WTC11 (cell line): ENCODE measurements around the gene PPP1R36. TPM values are rescaled to one million over a fixed set of nuclear protein-coding genes. Genes with fewer than 3 reads are reported as not detected.

Experiments
- ATAC-seq: fragments of 200-7000 bp; cut with Tn5 transposase; 2 replicates; pipeline ENCODE4 v1.10.0; 2021; ENCODE audit warnings: mild to moderate bottlenecking, moderate library complexity
- CTCF ChIA-PET: fragments of 300-600 bp; sonication (Branson Sonifier 250); formaldehyde crosslinking; loops from one replicate; lab custom pipeline; 2021; ENCODE audit warnings: antibody characterized with exemption; lab: Charles Lee
- POLR2A ChIA-PET: fragments of 350-600 bp; sonication (Branson Sonifier 250); formaldehyde crosslinking; loops from one replicate; lab custom pipeline; 2021; ENCODE audit warnings: antibody characterized with exemption; lab: Charles Lee
- DNase-seq: peaks from one replicate; pipeline ENCODE4 v3.0.0; 2021; ENCODE audit warnings: low spot score
- H3K27ac Mint-ChIP-seq: 2 replicates; pipeline ENCODE4 v1.8.0; 2021; ENCODE audit warnings: mixed read lengths
- H3K27me3 Mint-ChIP-seq: 2 replicates; pipeline ENCODE4 v1.8.0; 2021; ENCODE audit warnings: low read depth, mild to moderate bottlenecking, moderate library complexity, mixed read lengths
- H3K36me3 Mint-ChIP-seq: 2 replicates; pipeline ENCODE4 v1.8.0; 2021; ENCODE audit warnings: mixed read lengths
- H3K4me1 Mint-ChIP-seq: 2 replicates; pipeline ENCODE4 v1.8.0; 2022; ENCODE audit warnings: mixed read lengths
- H3K4me3 Mint-ChIP-seq: 2 replicates; pipeline ENCODE4 v1.8.0; 2021; ENCODE audit warnings: mild to moderate bottlenecking, moderate library complexity, mixed read lengths
- H3K9me3 Mint-ChIP-seq: 2 replicates; pipeline ENCODE4 v1.8.0; 2021; ENCODE audit warnings: mixed read lengths
- AR ChIP-seq: fragments of 250-450 bp; sonication (Bioruptor Pico); IDR thresholded peaks from 2 replicates; pipeline ENCODE4 v1.9.0; 2021; ENCODE audit warnings: mild to moderate bottlenecking
- ARID4B ChIP-seq: sonication (generic); formaldehyde crosslinking; IDR thresholded peaks from 2 replicates; pipeline ENCODE4 v1.8.0; 2023; ENCODE audit warnings: missing genetic modification reagents, mild to moderate bottlenecking, borderline replicate concordance
- FOXK1 ChIP-seq: sonication (generic); formaldehyde crosslinking; IDR thresholded peaks from 2 replicates; pipeline ENCODE4 v1.8.0; 2022; ENCODE audit warnings: mild to moderate bottlenecking, moderate library complexity, missing genetic modification reagents
- HMGA2 ChIP-seq: fragments of 250-450 bp; sonication (Bioruptor Pico); IDR thresholded peaks from 2 replicates; pipeline ENCODE4 v1.4.0; 2021; ENCODE audit warnings: mild to moderate bottlenecking, moderate library complexity
- HMGXB4 ChIP-seq: sonication (generic); formaldehyde crosslinking; IDR thresholded peaks from 2 replicates; pipeline ENCODE4 v1.8.1; 2023; ENCODE audit warnings: mild to moderate bottlenecking, moderate library complexity, missing genetic modification reagents
- IRF1 ChIP-seq: sonication (generic); formaldehyde crosslinking; IDR thresholded peaks from 2 replicates; pipeline ENCODE4 v1.8.0; 2023; ENCODE audit warnings: missing genetic modification reagents
- MAX ChIP-seq: sonication (generic); formaldehyde crosslinking; IDR thresholded peaks from 2 replicates; pipeline ENCODE4 v1.8.0; 2022; ENCODE audit warnings: mild to moderate bottlenecking, missing genetic modification reagents
- MLX ChIP-seq: sonication (generic); formaldehyde crosslinking; IDR thresholded peaks from 2 replicates; pipeline ENCODE4 v1.8.1; 2023; ENCODE audit warnings: mild to moderate bottlenecking, missing genetic modification reagents, moderate library complexity
- MYBL2 ChIP-seq: sonication (generic); formaldehyde crosslinking; IDR thresholded peaks from 2 replicates; pipeline ENCODE4 v1.8.1; 2023; ENCODE audit warnings: mild to moderate bottlenecking, moderate library complexity, missing genetic modification reagents
- RORB ChIP-seq: fragments of 250-450 bp; sonication (Bioruptor Pico); IDR thresholded peaks from 2 replicates; pipeline ENCODE4 v1.9.0; 2021; ENCODE audit warnings: mild to moderate bottlenecking
- SMAD4 ChIP-seq: sonication (generic); formaldehyde crosslinking; IDR thresholded peaks from 2 replicates; pipeline ENCODE4 v1.8.0; 2022; ENCODE audit warnings: mild to moderate bottlenecking, missing genetic modification reagents
- TEAD1 ChIP-seq: sonication (generic); formaldehyde crosslinking; IDR thresholded peaks from 2 replicates; pipeline ENCODE4 v1.8.0; 2022; ENCODE audit warnings: mild to moderate bottlenecking, missing genetic modification reagents
- USF1 ChIP-seq: sonication (generic); formaldehyde crosslinking; IDR thresholded peaks from 2 replicates; pipeline ENCODE4 v1.8.0; 2022; ENCODE audit warnings: mild to moderate bottlenecking, missing genetic modification reagents
- ZNF396 ChIP-seq: fragments of 250-450 bp; sonication (Bioruptor Pico); IDR thresholded peaks from 2 replicates; pipeline ENCODE4 v1.8.0; 2021; ENCODE audit warnings: mild to moderate bottlenecking, moderate library complexity, borderline replicate concordance
- ZNF512 ChIP-seq: sonication (generic); formaldehyde crosslinking; IDR thresholded peaks from 2 replicates; pipeline ENCODE4 v1.8.1; 2022; ENCODE audit warnings: missing genetic modification reagents, borderline replicate concordance
- ZNF671 ChIP-seq: fragments of 250-450 bp; sonication (Bioruptor Pico); IDR thresholded peaks from 2 replicates; pipeline ENCODE4 v1.8.0; 2021; ENCODE audit warnings: mild to moderate bottlenecking
- ZSCAN18 ChIP-seq: fragments of 250-450 bp; sonication (Bioruptor Pico); IDR thresholded peaks from 2 replicates; pipeline ENCODE4 v2.1.2; 2022; ENCODE audit warnings: mild to moderate bottlenecking, moderate library complexity
- total RNA-seq: library from RNA; stranded (reverse); gene quantifications from 3 replicates; pipeline ENCODE4 v1.2.3, GENCODE V29; 2021

PPP1R36 gene
- total RNA-seq, 1 experiment from 2014 or later: 0.70 TPM

- TF ChIP-seq ARID4B (CRISPR knock-in tag) (no peak), ZSCAN18 (no peak), ZNF671 (CRISPR knock-in tag) (no peak), SMAD4 (CRISPR knock-in tag) (no peak), HMGA2 (CRISPR knock-in tag) (no peak), ZNF396 (CRISPR knock-in tag) (no peak), MAX (no peak), IRF1 (no peak), MYBL2 (CRISPR knock-in tag) (no peak), FOXK1 (CRISPR knock-in tag) (no peak)
- H3K27me3 Mint-ChIP-seq: no peaks in the 10 kb centered on the region
- POLR2A ChIA-PET: interaction anchor here (0.5 to 0.9 kb wide), 2 partner anchors 23 to 74 kb away, joined by 3 read pairs; partner anchors contain the start of gene HSPA2
- peaks cover 8% of the 10 kb centered on the region for H3K4me1 Mint-ChIP-seq
- no peak for ATAC-seq
- H3K4me3 Mint-ChIP-seq: no peak overlapping the region
- no peak overlapping the region for H3K27ac Mint-ChIP-seq
- DNase-seq: no peak
- no peaks in the 10 kb centered on the region for H3K9me3 Mint-ChIP-seq
- no peaks in the 10 kb centered on the region for H3K36me3 Mint-ChIP-seq
- CTCF ChIA-PET: interaction anchor here (1.2 to 1.3 kb wide), 2 partner anchors 21 to 23 kb away, joined by 4 to 5 read pairs; no protein-coding TSS in a partner anchor
These were observed 64.4 kb downstream of the PPP1R36 start for GRCh38 chr14:64614166-64614565.

GRCh38 chr14:64614805-64615391 lies 65.1 kb downstream of the PPP1R36 start:
- peak; percentile 18; the same call in 1 of the 2 replicates for ATAC-seq
- POLR2A ChIA-PET: interaction anchor here (0.9 kb wide), 1 partner anchor 75 kb away, joined by 3 read pairs; the partner anchor contains the start of gene HSPA2
- Mint-ChIP-seq H3K27me3 (no peaks in the 10 kb centered on the region), H3K27ac (no peak overlapping the region), H3K4me1 (peaks cover 8% of the 10 kb centered on the region), H3K36me3 (no peaks in the 10 kb centered on the region), H3K9me3 (no peaks in the 10 kb centered on the region), H3K4me3 (no peak overlapping the region)
- CTCF ChIA-PET: interaction anchor here (0.5 to 1.5 kb wide), 4 partner anchors 21 to 185 kb away, joined by 3 to 5 read pairs (median 4); no protein-coding TSS in a partner anchor
- DNase-seq: no peak
- TF ChIP-seq USF1 (CRISPR knock-in tag) (no peak), AR (CRISPR knock-in tag) (no peak), TEAD1 (no peak), HMGXB4 (CRISPR knock-in tag) (no peak), ZNF512 (no peak), MLX (CRISPR knock-in tag) (no peak), IRF1 (no peak), RORB (CRISPR knock-in tag) (no peak)
